GM12873 (cell line): ENCODE measurements around the gene VEPH1.
A peak's percentile ranks its signal among the peaks of the same experiment; 100 is the strongest.

Source experiments
- CTCF ChIP-seq: IDR thresholded peaks from 2 replicates; pipeline ENCODE4 v1.5.1; 2012; ENCODE audit warnings: low read depth, mild to moderate bottlenecking, moderate library complexity, low read length, control low read depth; ENCODE audit not compliant: insufficient read depth; ENCODE audit errors: missing control alignments

The VEPH1 gene

DNA sequence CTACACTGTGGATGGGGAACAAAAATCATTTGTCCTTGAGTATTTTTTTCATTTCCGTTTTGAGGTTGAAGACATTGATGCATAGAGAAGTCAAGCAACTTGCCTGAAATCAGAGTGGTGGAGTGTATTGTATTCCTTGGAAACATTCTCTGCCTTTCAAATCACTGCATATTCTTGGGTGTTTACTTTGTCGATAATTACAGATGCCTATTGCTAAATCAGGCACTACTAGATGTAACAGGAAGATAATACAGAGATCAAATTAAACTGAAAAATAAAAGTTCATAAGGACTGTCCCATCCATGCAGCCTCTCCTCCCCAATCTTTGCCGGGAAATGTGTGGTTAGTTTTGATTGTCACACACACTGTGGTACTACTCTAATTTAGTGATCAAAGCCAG is 37.4 kb upstream of the VEPH1 start:
- TF ChIP-seq CTCF: no peak

DNA sequence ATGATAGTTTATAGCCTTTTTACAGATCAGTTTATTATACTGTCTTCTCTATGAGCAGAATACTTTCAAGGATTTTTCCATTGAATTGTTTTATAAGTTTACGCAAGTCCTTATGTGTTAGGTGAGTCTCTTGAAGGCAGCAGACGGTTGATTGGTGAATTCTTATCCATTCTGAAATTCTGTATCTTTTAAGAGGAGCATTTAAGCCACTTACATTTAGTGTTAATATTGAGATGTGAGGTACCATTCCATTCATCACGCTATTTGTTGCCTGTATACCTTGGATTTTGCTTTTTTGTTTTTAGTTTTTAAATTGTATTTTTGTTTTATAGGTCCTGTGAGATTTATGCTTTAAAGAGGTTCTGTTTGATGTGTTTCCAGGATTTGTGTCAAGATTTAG is 32.5 kb upstream of the VEPH1 start:
- TF ChIP-seq CTCF: no peak

GRCh38 chr3:157534725-157535161 is 31.5 kb upstream of the VEPH1 start:
- no peak for TF ChIP-seq CTCF

GRCh38 chr3:157533298-157534070 is 30.3 kb upstream of the VEPH1 start:
- TF ChIP-seq CTCF: no peak

GRCh38 chr3:157532529-157533297 is 29.5 kb upstream of the VEPH1 start:
- peak; percentile 72 for TF ChIP-seq CTCF

DNA sequence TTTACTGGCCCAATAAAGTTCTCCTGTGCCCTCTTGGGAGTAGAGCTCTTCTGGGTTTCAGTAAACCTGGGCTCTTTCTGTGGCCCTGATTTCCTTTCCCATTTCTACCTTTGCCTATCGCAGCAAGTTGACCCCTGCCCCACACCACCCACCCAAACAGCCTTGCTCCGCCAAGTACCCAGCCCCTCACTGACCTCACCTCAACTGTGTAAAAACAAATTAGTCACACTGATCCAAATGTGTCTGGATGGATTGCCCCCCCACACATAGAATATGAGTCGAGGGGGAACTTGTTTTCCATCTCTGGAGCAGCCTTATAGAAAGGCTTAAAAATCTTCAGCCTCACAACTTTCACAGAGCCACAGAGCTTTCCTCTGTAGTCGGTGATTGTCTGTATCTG is 28.6 kb upstream of the VEPH1 start:
- TF ChIP-seq CTCF: no peak

- no peak for TF ChIP-seq CTCF
Observed at GRCh38 chr3:157531301-157531660, 28.1 kb upstream of the VEPH1 start.
